ENCODE measurements around the gene MT1G. TPM values are rescaled to one million over a fixed set of nuclear protein-coding genes. Genes with fewer than 3 reads are reported as not detected.

MT1G gene
- total RNA-seq, 2 experiments from 2014 or later, result not detected

DNA sequence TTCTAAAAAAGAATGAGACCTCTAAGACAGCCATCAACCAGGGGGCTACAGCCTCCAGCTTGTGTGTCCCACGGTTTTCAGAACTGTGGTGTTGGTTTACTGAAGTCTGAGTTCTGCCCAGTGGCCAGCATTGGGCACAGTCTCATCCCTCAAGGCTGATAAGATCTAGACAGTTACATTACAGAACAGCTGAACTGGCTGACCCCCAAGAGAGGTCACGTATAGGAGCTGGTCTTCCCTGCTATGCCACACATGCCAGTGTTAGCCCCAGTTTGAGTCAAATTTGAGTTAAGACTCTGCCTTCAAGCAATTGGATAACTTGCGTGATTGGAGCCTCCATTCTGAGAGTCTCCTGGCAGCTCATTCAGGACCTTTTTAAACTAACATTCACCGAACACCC lies 47.3 kb upstream of the MT1G start:
- Histone ChIP-seq H3K27ac (ENCODE audit: low read depth, low read length, poor library complexity, severe bottlenecking) (no peak overlapping the region), H3K4me3 (ENCODE audit: low read depth, low read length, poor library complexity, severe bottlenecking) (no peak overlapping the region), H4K20me1 (ENCODE audit: insufficient read depth, low read length) (no peaks in the 10 kb centered on the region), H3K36me3 (ENCODE audit: insufficient read depth, low read length) (no peaks in the 10 kb centered on the region), H3K9me2 (ENCODE audit: insufficient read depth, low read length) (no peaks in the 10 kb centered on the region), H3K4me1 (ENCODE audit: insufficient read depth, low read length, poor library complexity, severe bottlenecking) (peaks cover 4% of the 10 kb centered on the region), H3K9me3 (ENCODE audit: low read length) (no peaks in the 10 kb centered on the region), H3K4me2 (ENCODE audit: low read length) (no peak overlapping the region), H3K79me2 (ENCODE audit: insufficient read depth, low read depth, low read length) (no peaks in the 10 kb centered on the region), H2AFZ (ENCODE audit: low read length) (no peak overlapping the region)
- POLR2A ChIA-PET, result no interaction called here
- CTCF ChIA-PET (ENCODE audit: unreplicated experiment), result no interaction called here
- no TSS peak for BruUV-seq (replicated peaks)
- intact Hi-C loops (cut with micrococcal nuclease; ENCODE audit: unreplicated experiment), result no loop called here
- TF ChIP-seq, protein P1, sequence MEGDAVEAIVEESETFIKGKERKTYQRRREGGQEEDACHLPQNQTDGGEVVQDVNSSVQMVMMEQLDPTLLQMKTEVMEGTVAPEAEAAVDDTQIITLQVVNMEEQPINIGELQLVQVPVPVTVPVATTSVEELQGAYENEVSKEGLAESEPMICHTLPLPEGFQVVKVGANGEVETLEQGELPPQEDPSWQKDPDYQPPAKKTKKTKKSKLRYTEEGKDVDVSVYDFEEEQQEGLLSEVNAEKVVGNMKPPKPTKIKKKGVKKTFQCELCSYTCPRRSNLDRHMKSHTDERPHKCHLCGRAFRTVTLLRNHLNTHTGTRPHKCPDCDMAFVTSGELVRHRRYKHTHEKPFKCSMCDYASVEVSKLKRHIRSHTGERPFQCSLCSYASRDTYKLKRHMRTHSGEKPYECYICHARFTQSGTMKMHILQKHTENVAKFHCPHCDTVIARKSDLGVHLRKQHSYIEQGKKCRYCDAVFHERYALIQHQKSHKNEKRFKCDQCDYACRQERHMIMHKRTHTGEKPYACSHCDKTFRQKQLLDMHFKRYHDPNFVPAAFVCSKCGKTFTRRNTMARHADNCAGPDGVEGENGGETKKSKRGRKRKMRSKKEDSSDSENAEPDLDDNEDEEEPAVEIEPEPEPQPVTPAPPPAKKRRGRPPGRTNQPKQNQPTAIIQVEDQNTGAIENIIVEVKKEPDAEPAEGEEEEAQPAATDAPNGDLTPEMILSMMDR (conservative IDR thresholded peaks at IDR 0.05; ENCODE audit: low read length), result no peak
- TF ChIP-seq EZH2phosphoT487 (IDR thresholded peaks at IDR 0.05; ENCODE audit: borderline replicate concordance, low read depth, low read length), result no peak
- no peak for DNase-seq (ENCODE audit: low spot score)

DNA sequence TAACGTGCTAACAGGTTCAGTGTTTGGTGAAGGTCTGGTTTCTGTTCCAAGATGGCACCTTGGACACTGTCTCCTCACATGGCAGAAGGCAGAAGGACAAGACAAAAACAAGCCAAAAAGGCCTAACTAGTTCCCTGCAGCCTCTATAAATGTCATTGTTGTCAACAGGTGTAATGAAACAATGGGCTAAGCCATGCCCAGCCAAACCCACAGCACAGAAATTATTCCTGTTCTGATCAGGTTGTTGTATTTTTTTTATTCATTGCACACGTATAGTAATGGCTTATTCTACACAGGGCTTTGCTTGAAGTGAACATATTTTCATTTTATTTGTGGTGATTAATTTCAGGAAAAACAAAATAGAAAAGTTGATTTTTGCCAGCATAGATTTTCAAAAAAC lies 45.9 kb upstream of the MT1G start:
- intact Hi-C loops (cut with micrococcal nuclease; ENCODE audit: unreplicated experiment), result no loop called here
- H3K27ac ChIP-seq (ENCODE audit: low read depth, low read length, poor library complexity, severe bottlenecking), result no peak overlapping the region
- no peaks in the 10 kb centered on the region for H3K36me3 ChIP-seq (ENCODE audit: insufficient read depth, low read length)
- ChIA-PET CTCF (ENCODE audit: unreplicated experiment) (no interaction called here), POLR2A (interaction anchor here (1.0 kb wide), 1 partner anchor 117 kb away, joined by 3 read pairs; no protein-coding TSS in a partner anchor)
- H3K79me2 ChIP-seq (ENCODE audit: insufficient read depth, low read depth, low read length), result no peaks in the 10 kb centered on the region
- no peaks in the 10 kb centered on the region for H3K9me2 ChIP-seq (ENCODE audit: insufficient read depth, low read length)
- TF ChIP-seq, protein P1 (conservative IDR thresholded peaks at IDR 0.05; ENCODE audit: low read length), result no peak
- BruUV-seq (replicated peaks), result no TSS peak
- peaks cover 15% of the 10 kb centered on the region for H3K4me1 ChIP-seq (ENCODE audit: insufficient read depth, low read length, poor library complexity, severe bottlenecking)
- no peak for DNase-seq (ENCODE audit: low spot score)
- no peak overlapping the region for H3K4me3 ChIP-seq (ENCODE audit: low read depth, low read length, poor library complexity, severe bottlenecking)
- no peak overlapping the region for H2AFZ ChIP-seq (ENCODE audit: low read length)
- no peaks in the 10 kb centered on the region for H4K20me1 ChIP-seq (ENCODE audit: insufficient read depth, low read length)
- H3K9me3 ChIP-seq (ENCODE audit: low read length), result no peaks in the 10 kb centered on the region
- H3K4me2 ChIP-seq (ENCODE audit: low read length), result no peak overlapping the region

DNA sequence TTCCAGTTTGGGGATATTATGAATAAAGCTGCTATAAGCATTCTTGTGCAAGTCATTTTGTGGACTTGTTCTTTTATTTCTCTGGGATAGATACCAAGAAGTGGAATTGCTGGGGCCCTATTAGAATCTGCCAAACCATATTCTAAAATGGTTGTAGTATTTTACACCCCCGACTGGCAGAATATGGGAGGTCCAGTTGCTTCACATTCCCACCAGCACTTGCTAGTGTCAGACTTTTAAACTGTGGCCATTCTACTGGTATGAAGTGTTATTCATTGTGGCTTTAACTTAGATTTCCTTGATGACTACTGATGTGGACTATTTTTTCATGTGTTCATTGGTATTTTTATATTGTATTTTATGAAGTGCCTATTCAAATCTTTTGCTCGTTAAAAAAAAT lies 44.0 kb upstream of the MT1G start:
- Histone ChIP-seq H3K9me2 (ENCODE audit: insufficient read depth, low read length) (no peaks in the 10 kb centered on the region), H2AFZ (ENCODE audit: low read length) (no peak overlapping the region), H3K79me2 (ENCODE audit: insufficient read depth, low read depth, low read length) (no peaks in the 10 kb centered on the region), H3K4me2 (ENCODE audit: low read length) (no peak overlapping the region), H3K36me3 (ENCODE audit: insufficient read depth, low read length) (no peaks in the 10 kb centered on the region), H3K9me3 (ENCODE audit: low read length) (no peaks in the 10 kb centered on the region), H3K4me1 (ENCODE audit: insufficient read depth, low read length, poor library complexity, severe bottlenecking) (peaks cover 24% of the 10 kb centered on the region), H3K4me3 (ENCODE audit: low read depth, low read length, poor library complexity, severe bottlenecking) (no peak overlapping the region), H3K27ac (ENCODE audit: low read depth, low read length, poor library complexity, severe bottlenecking) (no peak overlapping the region), H4K20me1 (ENCODE audit: insufficient read depth, low read length) (no peaks in the 10 kb centered on the region)
- CTCF ChIA-PET (ENCODE audit: unreplicated experiment), result no interaction called here
- no peak for DNase-seq (ENCODE audit: low spot score)
- POLR2A ChIA-PET, result no interaction called here
- intact Hi-C loops (cut with micrococcal nuclease; ENCODE audit: unreplicated experiment), result no loop called here
- TF ChIP-seq, protein P1 (conservative IDR thresholded peaks at IDR 0.05; ENCODE audit: low read length), result no peak
- BruUV-seq (replicated peaks), result no TSS peak
